ENCODE results near the gene PCF11. TPM values are rescaled to one million over a fixed set of nuclear protein-coding genes. Genes with fewer than 3 reads are reported as not detected.

Gene PCF11
- polyA plus RNA-seq, 1 donor from 2014 or later = 82.4 TPM

DNA sequence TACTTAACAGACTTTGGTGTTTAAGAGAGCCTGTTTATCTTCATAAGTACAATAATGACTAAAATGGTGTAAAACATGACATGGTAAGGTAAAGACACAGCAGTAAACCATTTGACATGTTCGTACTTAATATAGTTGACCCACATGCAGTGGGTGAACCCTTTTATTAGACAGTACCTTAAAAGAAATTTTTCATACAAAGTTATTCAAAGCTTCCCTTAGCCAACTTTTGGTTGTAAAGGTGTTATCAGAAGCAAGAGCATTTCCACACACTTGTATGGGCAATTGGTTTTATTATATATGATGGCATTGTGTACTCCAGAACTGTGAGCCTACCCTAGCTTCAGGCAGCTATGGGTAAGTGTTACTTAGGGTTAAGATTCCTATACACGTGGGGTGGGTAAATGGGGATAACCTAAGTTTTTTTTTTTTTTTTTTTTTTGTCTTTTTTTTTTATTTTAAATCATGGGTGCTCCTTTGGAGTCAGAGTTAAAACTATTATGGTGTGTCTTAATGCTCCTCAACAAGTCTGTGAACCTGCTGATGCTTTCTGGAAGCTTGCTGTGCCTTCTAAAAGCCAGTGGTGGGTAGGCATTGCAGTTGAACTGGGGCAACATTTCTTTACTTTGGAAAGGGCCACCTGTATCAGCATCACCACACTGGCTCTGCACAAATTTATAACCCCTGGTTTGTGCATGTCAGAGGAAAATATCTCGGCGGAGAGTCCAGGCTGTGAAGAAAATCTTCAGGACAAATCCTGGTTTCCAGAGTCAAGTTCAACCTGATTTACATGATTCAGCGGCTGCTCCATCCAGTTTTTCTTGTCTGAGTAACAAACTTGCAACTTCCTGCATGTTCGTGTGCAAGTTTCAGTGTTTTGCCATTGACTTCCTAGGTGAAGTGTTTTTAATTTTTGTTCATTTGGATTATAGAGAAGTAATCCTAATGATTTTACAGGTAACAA, 3.3 kb downstream of the PCF11 start:
- H3K79me2 ChIP-seq (replicated peaks; ENCODE audit: insufficient read depth, low read length) = peaks cover 70% of the 10 kb centered on the region
- H3K9ac ChIP-seq (ENCODE audit: low read length) = no peak overlapping the region
- H3K9me3 ChIP-seq (ENCODE audit: low read length) = no peaks in the 10 kb centered on the region
- peaks cover 10% of the 10 kb centered on the region for H4K20me1 ChIP-seq (ENCODE audit: insufficient read depth)
- H2AFZ ChIP-seq (ENCODE audit: low read depth, low read length) = no peak overlapping the region
- TF ChIP-seq TAF1 (IDR thresholded peaks at IDR 0.05; ENCODE audit: low read depth) (no peak), REST (IDR thresholded peaks at IDR 0.05; ENCODE audit: borderline replicate concordance) (no peak), SMC3 (conservative IDR thresholded peaks at IDR 0.05; ENCODE audit: poor library complexity) (no peak), EZH2 (IDR thresholded peaks at IDR 0.05; ENCODE audit: borderline replicate concordance, insufficient read depth, low read length, poor library complexity, severe bottlenecking) (no peak), EP300 (conservative IDR thresholded peaks at IDR 0.05; ENCODE audit: poor library complexity, severe bottlenecking) (no peak), MXI1 (conservative IDR thresholded peaks at IDR 0.05; ENCODE audit: poor library complexity, severe bottlenecking) (no peak), POLR2AphosphoS5 (IDR thresholded peaks at IDR 0.05) (no peak), RAD21 (conservative IDR thresholded peaks at IDR 0.05) (no peak)
- TF ChIP-seq, protein P1, sequence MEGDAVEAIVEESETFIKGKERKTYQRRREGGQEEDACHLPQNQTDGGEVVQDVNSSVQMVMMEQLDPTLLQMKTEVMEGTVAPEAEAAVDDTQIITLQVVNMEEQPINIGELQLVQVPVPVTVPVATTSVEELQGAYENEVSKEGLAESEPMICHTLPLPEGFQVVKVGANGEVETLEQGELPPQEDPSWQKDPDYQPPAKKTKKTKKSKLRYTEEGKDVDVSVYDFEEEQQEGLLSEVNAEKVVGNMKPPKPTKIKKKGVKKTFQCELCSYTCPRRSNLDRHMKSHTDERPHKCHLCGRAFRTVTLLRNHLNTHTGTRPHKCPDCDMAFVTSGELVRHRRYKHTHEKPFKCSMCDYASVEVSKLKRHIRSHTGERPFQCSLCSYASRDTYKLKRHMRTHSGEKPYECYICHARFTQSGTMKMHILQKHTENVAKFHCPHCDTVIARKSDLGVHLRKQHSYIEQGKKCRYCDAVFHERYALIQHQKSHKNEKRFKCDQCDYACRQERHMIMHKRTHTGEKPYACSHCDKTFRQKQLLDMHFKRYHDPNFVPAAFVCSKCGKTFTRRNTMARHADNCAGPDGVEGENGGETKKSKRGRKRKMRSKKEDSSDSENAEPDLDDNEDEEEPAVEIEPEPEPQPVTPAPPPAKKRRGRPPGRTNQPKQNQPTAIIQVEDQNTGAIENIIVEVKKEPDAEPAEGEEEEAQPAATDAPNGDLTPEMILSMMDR (IDR thresholded peaks at IDR 0.05; ENCODE audit: poor library complexity, severe bottlenecking) = no peak
- H3F3A ChIP-seq (ENCODE audit: insufficient read depth, low read length, poor library complexity, severe bottlenecking) = no peaks in the 10 kb centered on the region
- peaks cover 3% of the 10 kb centered on the region for H3K36me3 ChIP-seq (ENCODE audit: insufficient read depth, low read length)
- peak overlapping the region; percentile 69 for H3K4me2 ChIP-seq (ENCODE audit: low read length)
- H3K9me2 ChIP-seq (ENCODE audit: insufficient read depth, low read length) = no peaks in the 10 kb centered on the region
- no peaks in the 10 kb centered on the region for H3K27me3 ChIP-seq (ENCODE audit: insufficient read depth, low read depth, low read length)
- H3K27ac ChIP-seq (ENCODE audit: low read length) = no peak overlapping the region
- H3K4me3 ChIP-seq (ENCODE audit: low read length) = peak overlapping the region; percentile 92

GRCh38 chr11:83161610-83162199, 4.8 kb downstream of the PCF11 start:
- Histone ChIP-seq H4K20me1 (ENCODE audit: insufficient read depth) (peaks cover 10% of the 10 kb centered on the region), H3F3A (ENCODE audit: insufficient read depth, low read length, poor library complexity, severe bottlenecking) (no peaks in the 10 kb centered on the region), H3K9me2 (ENCODE audit: insufficient read depth, low read length) (no peaks in the 10 kb centered on the region), H3K27me3 (ENCODE audit: insufficient read depth, low read depth, low read length) (no peaks in the 10 kb centered on the region), H3K4me3 (ENCODE audit: low read length) (peak overlapping the region; percentile 92), H3K36me3 (ENCODE audit: insufficient read depth, low read length) (peaks cover 3% of the 10 kb centered on the region), H3K79me2 (replicated peaks; ENCODE audit: insufficient read depth, low read length) (peaks cover 70% of the 10 kb centered on the region), H3K9me3 (ENCODE audit: low read length) (no peaks in the 10 kb centered on the region), H3K27ac (ENCODE audit: low read length) (no peak overlapping the region), H3K4me2 (ENCODE audit: low read length) (peak overlapping the region; percentile 32), H3K9ac (ENCODE audit: low read length) (no peak overlapping the region), H2AFZ (ENCODE audit: low read depth, low read length) (no peak overlapping the region)
- TF ChIP-seq EP300 (conservative IDR thresholded peaks at IDR 0.05; ENCODE audit: poor library complexity, severe bottlenecking) = no peak
- no peak for TF ChIP-seq SMC3 (conservative IDR thresholded peaks at IDR 0.05; ENCODE audit: poor library complexity)
- TF ChIP-seq TAF1 (IDR thresholded peaks at IDR 0.05; ENCODE audit: low read depth) = no peak
- TF ChIP-seq RAD21 (conservative IDR thresholded peaks at IDR 0.05) = no peak
- TF ChIP-seq REST (IDR thresholded peaks at IDR 0.05; ENCODE audit: borderline replicate concordance) = no peak
- no peak for TF ChIP-seq EZH2 (IDR thresholded peaks at IDR 0.05; ENCODE audit: borderline replicate concordance, insufficient read depth, low read length, poor library complexity, severe bottlenecking)
- no peak for TF ChIP-seq POLR2AphosphoS5 (IDR thresholded peaks at IDR 0.05)
- no peak for TF ChIP-seq MXI1 (conservative IDR thresholded peaks at IDR 0.05; ENCODE audit: poor library complexity, severe bottlenecking)
- TF ChIP-seq, protein P1 (IDR thresholded peaks at IDR 0.05; ENCODE audit: poor library complexity, severe bottlenecking) = no peak
